ENCODE results near the gene MMP28.

DNA sequence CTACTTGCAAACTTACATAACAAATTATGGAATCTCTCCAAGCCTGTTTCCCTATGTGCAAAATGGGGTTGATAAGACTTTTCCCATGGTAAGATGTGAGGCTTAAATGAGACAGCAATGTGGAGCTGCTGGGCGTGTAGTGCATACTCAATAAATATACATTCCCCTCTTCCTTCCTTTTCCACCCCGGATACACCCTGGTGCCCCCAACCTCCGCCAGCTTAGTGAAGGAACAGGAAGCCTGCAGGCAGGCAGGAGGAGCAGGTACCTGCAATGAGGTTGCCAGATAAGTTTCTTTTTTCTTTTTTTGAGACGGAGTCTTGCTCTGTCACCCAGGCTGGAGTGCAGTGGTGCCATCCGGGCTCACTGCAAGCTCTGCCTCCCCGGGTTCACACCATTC is 19.9 kb downstream of the MMP28 start:
- TF ChIP-seq, protein P1, sequence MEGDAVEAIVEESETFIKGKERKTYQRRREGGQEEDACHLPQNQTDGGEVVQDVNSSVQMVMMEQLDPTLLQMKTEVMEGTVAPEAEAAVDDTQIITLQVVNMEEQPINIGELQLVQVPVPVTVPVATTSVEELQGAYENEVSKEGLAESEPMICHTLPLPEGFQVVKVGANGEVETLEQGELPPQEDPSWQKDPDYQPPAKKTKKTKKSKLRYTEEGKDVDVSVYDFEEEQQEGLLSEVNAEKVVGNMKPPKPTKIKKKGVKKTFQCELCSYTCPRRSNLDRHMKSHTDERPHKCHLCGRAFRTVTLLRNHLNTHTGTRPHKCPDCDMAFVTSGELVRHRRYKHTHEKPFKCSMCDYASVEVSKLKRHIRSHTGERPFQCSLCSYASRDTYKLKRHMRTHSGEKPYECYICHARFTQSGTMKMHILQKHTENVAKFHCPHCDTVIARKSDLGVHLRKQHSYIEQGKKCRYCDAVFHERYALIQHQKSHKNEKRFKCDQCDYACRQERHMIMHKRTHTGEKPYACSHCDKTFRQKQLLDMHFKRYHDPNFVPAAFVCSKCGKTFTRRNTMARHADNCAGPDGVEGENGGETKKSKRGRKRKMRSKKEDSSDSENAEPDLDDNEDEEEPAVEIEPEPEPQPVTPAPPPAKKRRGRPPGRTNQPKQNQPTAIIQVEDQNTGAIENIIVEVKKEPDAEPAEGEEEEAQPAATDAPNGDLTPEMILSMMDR (IDR thresholded peaks at IDR 0.05), result no peak
- no peak for TF ChIP-seq POLR2A (IDR thresholded peaks at IDR 0.05)

All from lower leg skin (tissue), 3 donors.